Adrenal gland (tissue), 12 donors: ENCODE data around the gene SAA1. TPM values are rescaled to one million over a fixed set of nuclear protein-coding genes. Genes with fewer than 3 reads are reported as not detected.

Source experiments
- DNase-seq, 7 donors: peaks; one replicate each; pipeline ENCODE4 v3.0.0-alpha.2; 2019 to 2020
- H3K27ac ChIP-seq, 5 donors: fragments of 200-600 bp; sonication (generic) in 4 of 5; 1 replicate in 3 of 5; 2 replicates in 2 of 5; pipeline versions ENCODE4 v1.5.1 to v1.8.0; 2016 to 2020; ENCODE audit warnings: mild to moderate bottlenecking in 1 of 5
- H3K27me3 ChIP-seq: fragments of 200-600 bp; 2 replicates; pipeline ENCODE4 v1.8.0; 2021
- H3K36me3 ChIP-seq, 2 donors: fragments of 200-600 bp; replicated peaks in 1 of 2; 1 replicate in 1 of 2; 2 replicates in 1 of 2; pipeline versions ENCODE4 v1.5.1 to v1.8.0; 2018 to 2022
- H3K4me1 ChIP-seq, 2 donors: fragments of 200-600 bp; replicated peaks in 1 of 2; 1 replicate in 1 of 2; 2 replicates in 1 of 2; pipeline versions ENCODE4 v1.5.1 to v1.8.0; 2018 to 2021
- H3K4me3 ChIP-seq, 4 donors: fragments of 200-600 bp; sonication (generic) in 3 of 4; one replicate each; pipeline ENCODE4 v1.5.1; 2016 to 2018
- H3K9me3 ChIP-seq, 3 donors: fragments of 200-600 bp; sonication (generic) in 1 of 3; replicated peaks in 1 of 3; 1 replicate in 2 of 3; 2 replicates in 1 of 3; pipeline versions ENCODE4 v1.5.1 to v1.8.0; 2016 to 2021
- POLR2A ChIP-seq, 2 donors: fragments of 450-650 bp; IDR thresholded peaks; one replicate each; pipeline ENCODE4 v1.6.1; 2017; ENCODE audit warnings: antibody characterized with exemption in 2 of 2, mild to moderate bottlenecking in 2 of 2, moderate library complexity in 1 of 2
- WGBS, 4 donors: extraction: QIAGEN DNeasy Blood & Tissue Kit in 2 of 4; methylation state at CpG; one replicate each; pipeline versions ENCODE4 v1.1.5 to v1.1.7; 2013 to 2017; 5-methylcytosine and 5-hydroxymethylcytosine counted together
- intact Hi-C, 2 donors: fragments of 100-400 bp; cut with DNase I; formaldehyde crosslinking; loops; one replicate each; pipeline versions ENCODE4 v1.14.1 to v1.15.0; 2022 to 2023
- polyA plus RNA-seq, 3 donors: library from polyadenylated mRNA; stranded (reverse); fragments of 200-250 nt in 2 of 3; fragments of 350-450 nt in 1 of 3; fragmentation: Illumina TruSeq in 1 of 3; extraction: RNeasy Lipid Tissue Mini Kit (QIAGEN cat#74804) in 1 of 3; gene quantifications; one replicate each; pipeline ENCODE4 v1.2.3, GENCODE V29; 2013 to 2014
- total RNA-seq, 9 donors: library from RNA; depleted of rRNA in 4 of 9; stranded (reverse); fragments of >200 nt in 4 of 9; fragments of 120-200 nt in 1 of 9; fragmentation: NEBNext Ultra II Directional in 1 of 9; extraction: Animal tissue kit (Norgen Biotek cat#: 25700) in 1 of 9; gene quantifications; one replicate each; pipeline versions ENCODE4 v1.1.0 to v1.2.4, GENCODE V29; 2013 to 2023
- TF ChIP-seq, protein P1 (sequence below), 6 experiments: fragments of 450-650 bp in 4 of 6; fragments of 200-600 bp in 2 of 6; sonication (generic) in 1 of 6; IDR thresholded peaks; 1 replicate in 5 of 6; 2 replicates in 1 of 6; pipeline versions ENCODE4 v1.5.1 to v1.8.0; 2016 to 2021; ENCODE audit warnings: antibody characterized with exemption in 6 of 6, mild to moderate bottlenecking in 2 of 6, moderate library complexity in 1 of 6
- donor health status: healthy with polysubstance abuse.
- donor health status: Bipolar disorder and iron deficiency.
- donor health status: DM: yes; HTN: yes; CAD: no.
- donor health status: DM: no; HTN: no; CAD: no.
- donor health status: DM: no; HTN: no; CAD: no.
- donor health status: DM: yes; HTN: yes; CAD: no.

SAA1 gene
- total and polyA plus RNA-seq, 12 donors = 1.8 to 1,277 (median 20.0) TPM; not detected in 1

DNA sequence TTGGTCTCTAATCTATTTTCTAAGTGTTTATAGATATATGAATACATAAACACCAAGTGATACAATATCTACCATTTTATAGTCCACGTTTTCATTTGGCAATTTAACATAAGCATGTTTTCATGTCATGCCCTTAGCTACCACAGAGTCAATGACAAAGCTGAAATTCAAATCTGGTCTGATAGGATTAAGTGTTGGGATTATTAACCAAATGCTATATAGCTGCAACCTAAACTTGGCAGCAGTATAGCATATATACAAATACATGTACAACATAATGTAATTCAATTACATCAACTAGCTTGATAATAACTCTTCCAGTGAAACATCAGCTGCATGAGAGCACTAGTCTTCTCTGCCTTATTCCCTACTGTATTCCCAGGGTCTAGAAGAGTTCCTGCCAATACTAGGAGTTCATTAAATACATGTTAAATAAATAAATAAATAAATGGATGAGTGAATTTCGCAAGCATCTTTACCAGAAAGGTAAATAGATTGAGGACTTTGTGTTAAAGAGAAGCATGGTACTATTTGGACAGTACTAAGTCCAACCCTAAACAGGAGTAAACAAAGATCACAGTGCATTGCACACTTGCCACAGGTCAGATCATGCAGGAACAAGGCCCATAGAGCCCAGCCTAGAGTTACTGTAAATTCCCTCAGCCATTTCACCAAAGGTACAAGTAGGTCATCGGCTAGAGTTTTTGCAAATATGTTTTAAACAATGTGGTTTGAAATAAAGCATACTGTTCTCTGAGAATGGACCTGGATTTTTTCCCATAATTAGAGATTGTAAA, 42.3 kb upstream of the SAA1 start:
- Histone ChIP-seq H3K9me3 (no peaks in the 10 kb centered on the region), H3K36me3 (no peaks in the 10 kb centered on the region), H3K27ac (no peak overlapping the region), H3K4me3 (no peak overlapping the region), H3K27me3 (no peaks in the 10 kb centered on the region), H3K4me1 (no peaks in the 10 kb centered on the region)
- WGBS, 4 donors = 49 to 67% (median 62%) methylated on average over 3 of the region's 3 CpGs
- TF ChIP-seq, protein P1, sequence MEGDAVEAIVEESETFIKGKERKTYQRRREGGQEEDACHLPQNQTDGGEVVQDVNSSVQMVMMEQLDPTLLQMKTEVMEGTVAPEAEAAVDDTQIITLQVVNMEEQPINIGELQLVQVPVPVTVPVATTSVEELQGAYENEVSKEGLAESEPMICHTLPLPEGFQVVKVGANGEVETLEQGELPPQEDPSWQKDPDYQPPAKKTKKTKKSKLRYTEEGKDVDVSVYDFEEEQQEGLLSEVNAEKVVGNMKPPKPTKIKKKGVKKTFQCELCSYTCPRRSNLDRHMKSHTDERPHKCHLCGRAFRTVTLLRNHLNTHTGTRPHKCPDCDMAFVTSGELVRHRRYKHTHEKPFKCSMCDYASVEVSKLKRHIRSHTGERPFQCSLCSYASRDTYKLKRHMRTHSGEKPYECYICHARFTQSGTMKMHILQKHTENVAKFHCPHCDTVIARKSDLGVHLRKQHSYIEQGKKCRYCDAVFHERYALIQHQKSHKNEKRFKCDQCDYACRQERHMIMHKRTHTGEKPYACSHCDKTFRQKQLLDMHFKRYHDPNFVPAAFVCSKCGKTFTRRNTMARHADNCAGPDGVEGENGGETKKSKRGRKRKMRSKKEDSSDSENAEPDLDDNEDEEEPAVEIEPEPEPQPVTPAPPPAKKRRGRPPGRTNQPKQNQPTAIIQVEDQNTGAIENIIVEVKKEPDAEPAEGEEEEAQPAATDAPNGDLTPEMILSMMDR (IDR thresholded peaks at IDR 0.05) = no peak
- TF ChIP-seq POLR2A (IDR thresholded peaks at IDR 0.05) = no peak
- intact Hi-C loops = no loop called here
- DNase-seq = no peak

DNA sequence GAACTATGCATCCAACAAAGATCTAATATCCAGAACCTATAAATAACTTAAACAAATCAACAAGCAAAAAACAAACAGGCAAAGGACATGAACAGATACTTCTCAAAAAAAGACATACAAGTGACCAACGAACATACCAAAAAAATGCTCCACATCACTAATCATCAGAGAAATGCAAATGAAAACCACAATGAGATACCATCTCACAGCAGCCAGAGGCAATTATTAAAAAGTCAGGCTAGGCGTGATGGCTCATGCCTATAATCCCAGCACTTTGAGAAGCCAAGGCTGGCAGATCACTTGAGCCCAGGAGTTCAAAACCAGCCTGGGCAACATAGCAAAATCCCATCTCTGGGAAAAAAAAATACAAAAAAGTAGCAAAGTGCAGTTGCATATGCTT, 40.2 kb upstream of the SAA1 start:
- no peaks in the 10 kb centered on the region for H3K36me3 ChIP-seq
- no peak overlapping the region for H3K4me3 ChIP-seq
- no peaks in the 10 kb centered on the region for H3K27me3 ChIP-seq
- no peak overlapping the region for H3K27ac ChIP-seq
- intact Hi-C loops = no loop called here
- 63 to 67% (median 63%) methylated on average over 2 of the region's 2 CpGs for WGBS, 4 donors
- no peaks in the 10 kb centered on the region for H3K9me3 ChIP-seq
- no peaks in the 10 kb centered on the region for H3K4me1 ChIP-seq
- no peak for DNase-seq
- TF ChIP-seq POLR2A (IDR thresholded peaks at IDR 0.05) = no peak
- TF ChIP-seq, protein P1 (IDR thresholded peaks at IDR 0.05) = no peak

DNA sequence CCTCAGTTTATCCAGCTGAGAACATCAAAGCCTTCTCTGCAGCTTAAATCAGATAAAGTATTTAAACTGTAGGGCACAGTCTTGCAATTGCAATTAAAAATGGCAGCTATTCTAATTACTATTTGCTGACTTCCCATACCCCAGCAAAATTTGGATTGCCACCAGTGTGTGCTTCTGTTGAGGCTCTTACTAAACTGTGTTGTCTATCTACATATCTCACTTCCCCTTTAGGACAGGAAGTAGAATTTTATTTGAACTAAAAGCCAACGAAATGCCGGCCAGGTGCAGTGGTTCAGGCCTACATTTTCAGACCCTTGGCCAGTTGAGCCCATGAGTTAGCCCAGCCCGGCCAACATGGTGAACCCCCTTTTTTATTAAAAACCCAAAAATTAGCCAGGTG, 36.6 kb upstream of the SAA1 start:
- Histone ChIP-seq H3K9me3 (no peaks in the 10 kb centered on the region), H3K4me1 (no peaks in the 10 kb centered on the region), H3K27ac (no peak overlapping the region), H3K4me3 (no peak overlapping the region), H3K27me3 (no peaks in the 10 kb centered on the region), H3K36me3 (no peaks in the 10 kb centered on the region)
- TF ChIP-seq, protein P1 (IDR thresholded peaks at IDR 0.05) = no peak
- no peak for TF ChIP-seq POLR2A (IDR thresholded peaks at IDR 0.05)
- WGBS, 4 donors = 40 to 82% (median 69%) methylated on average over 1 to 3 of the region's 3 CpGs
- no peak for DNase-seq
- intact Hi-C loops = no loop called here

DNA sequence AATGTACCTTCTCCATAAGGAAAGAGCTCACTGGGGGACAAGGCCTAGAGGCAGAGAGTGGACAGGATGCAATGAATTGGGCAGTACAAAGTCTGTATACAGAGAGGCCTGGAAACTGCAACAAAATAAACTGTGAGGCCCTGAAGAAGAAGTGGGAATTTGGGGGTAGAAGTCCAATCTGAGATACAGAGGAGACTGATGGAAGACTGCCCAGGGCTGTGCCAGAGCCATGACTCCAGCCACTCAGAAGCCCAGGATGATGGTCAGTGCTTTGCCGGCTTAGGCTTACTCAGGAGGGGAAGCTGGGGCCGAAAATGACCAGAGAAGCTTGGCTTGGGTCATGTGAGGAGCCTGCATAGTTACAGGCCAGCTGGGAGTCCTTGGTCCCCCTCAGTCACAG, 35.2 kb upstream of the SAA1 start:
- TF ChIP-seq POLR2A (IDR thresholded peaks at IDR 0.05) = no peak
- TF ChIP-seq, protein P1 (IDR thresholded peaks at IDR 0.05) = no peak
- no peaks in the 10 kb centered on the region for H3K27me3 ChIP-seq
- H3K27ac ChIP-seq = no peak overlapping the region
- no peaks in the 10 kb centered on the region for H3K4me1 ChIP-seq
- 70 to 83% (median 75%) methylated on average over 2 of the region's 2 CpGs for WGBS, 4 donors
- H3K36me3 ChIP-seq = no peaks in the 10 kb centered on the region
- intact Hi-C loops = no loop called here
- no peak overlapping the region for H3K4me3 ChIP-seq
- H3K9me3 ChIP-seq = no peaks in the 10 kb centered on the region
- DNase-seq = no peak
